ENCODE results near the gene IGF1. TPM values are rescaled to one million over a fixed set of nuclear protein-coding genes. Genes with fewer than 3 reads are reported as not detected.

IGF1 gene
- total RNA-seq, 1 donor from 2014 or later = 0.06 TPM

DNA sequence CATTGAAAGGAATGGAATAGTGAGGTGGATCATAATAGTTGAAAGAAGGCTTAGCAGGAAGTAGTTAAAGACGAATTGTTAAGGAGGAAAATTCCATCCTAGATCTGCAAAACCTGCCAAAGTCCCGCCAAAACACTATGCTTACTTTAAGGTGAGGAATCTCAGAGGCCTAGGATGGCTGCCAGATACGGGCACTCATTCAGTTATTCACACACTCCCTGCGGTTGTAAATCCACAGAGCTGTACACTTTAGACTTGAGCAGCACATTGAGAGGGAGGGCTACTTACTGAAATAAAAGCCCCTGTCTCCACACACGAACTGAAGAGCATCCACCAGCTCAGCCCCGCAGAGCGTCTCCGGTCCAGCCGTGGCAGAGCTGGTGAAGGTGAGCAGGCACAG, 5.0 kb downstream of the IGF1 start:
- TF ChIP-seq, protein P1, sequence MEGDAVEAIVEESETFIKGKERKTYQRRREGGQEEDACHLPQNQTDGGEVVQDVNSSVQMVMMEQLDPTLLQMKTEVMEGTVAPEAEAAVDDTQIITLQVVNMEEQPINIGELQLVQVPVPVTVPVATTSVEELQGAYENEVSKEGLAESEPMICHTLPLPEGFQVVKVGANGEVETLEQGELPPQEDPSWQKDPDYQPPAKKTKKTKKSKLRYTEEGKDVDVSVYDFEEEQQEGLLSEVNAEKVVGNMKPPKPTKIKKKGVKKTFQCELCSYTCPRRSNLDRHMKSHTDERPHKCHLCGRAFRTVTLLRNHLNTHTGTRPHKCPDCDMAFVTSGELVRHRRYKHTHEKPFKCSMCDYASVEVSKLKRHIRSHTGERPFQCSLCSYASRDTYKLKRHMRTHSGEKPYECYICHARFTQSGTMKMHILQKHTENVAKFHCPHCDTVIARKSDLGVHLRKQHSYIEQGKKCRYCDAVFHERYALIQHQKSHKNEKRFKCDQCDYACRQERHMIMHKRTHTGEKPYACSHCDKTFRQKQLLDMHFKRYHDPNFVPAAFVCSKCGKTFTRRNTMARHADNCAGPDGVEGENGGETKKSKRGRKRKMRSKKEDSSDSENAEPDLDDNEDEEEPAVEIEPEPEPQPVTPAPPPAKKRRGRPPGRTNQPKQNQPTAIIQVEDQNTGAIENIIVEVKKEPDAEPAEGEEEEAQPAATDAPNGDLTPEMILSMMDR (conservative IDR thresholded peaks at IDR 0.05; ENCODE audit: low read depth, low read length) = no peak
- no peak for DNase-seq (ENCODE audit: low read depth)
- H3K4me3 ChIP-seq (ENCODE audit: low read depth, low read length) = no peak overlapping the region

DNA sequence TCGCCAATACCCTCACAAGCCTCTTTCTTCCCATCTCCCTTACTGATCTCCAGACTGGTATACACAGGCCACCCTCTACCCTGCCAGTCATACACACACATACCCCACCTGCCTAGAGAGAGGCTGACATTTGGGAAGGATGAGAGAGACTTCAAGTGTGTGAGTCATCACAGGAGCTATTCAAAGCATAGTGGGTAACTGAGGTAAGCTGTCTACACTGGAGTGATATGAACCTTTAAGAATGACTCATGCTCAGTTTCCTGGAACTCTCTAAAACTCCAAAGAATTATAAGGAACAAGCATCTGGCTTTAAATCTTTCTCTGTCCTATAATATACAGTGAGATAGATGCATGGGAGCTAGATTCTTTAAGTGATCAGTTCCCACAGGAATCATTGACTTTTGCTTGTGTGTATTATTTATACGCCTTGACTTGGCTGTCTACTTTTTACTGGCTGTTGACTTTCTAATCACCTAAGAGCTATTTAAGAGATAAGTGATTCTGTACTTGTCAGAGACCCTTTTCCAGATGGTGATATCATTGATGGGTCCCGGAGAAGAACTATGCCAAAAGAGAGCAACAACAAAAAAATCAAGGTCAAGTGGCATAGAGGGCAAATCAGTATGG, 5.8 kb downstream of the IGF1 start:
- no peak overlapping the region for H3K4me3 ChIP-seq (ENCODE audit: low read depth, low read length)
- TF ChIP-seq, protein P1 (conservative IDR thresholded peaks at IDR 0.05; ENCODE audit: low read depth, low read length) = no peak
- DNase-seq (ENCODE audit: low read depth) = peak; percentile 54

DNA sequence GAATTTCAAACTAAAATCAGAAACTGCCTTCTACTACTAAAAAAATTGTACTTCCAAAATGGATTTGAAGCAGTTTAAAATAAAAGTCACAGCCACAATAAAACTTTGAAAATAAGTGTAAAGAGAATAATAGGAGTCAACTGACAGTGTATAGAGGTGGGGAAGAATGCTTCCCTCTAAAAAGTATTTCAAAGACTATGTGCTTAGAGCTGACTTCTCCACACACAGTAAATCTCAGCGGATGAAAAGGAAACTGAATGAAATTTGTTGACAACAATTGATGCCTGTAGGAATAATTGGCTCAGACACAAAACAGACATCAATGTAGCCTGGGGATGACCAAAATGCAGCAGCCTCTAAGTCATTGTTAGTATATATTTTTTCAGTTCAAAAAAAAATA, 7.9 kb downstream of the IGF1 start:
- no peak for DNase-seq (ENCODE audit: low read depth)
- no peak overlapping the region for H3K4me3 ChIP-seq (ENCODE audit: low read depth, low read length)
- TF ChIP-seq, protein P1 (conservative IDR thresholded peaks at IDR 0.05; ENCODE audit: low read depth, low read length) = no peak

DNA sequence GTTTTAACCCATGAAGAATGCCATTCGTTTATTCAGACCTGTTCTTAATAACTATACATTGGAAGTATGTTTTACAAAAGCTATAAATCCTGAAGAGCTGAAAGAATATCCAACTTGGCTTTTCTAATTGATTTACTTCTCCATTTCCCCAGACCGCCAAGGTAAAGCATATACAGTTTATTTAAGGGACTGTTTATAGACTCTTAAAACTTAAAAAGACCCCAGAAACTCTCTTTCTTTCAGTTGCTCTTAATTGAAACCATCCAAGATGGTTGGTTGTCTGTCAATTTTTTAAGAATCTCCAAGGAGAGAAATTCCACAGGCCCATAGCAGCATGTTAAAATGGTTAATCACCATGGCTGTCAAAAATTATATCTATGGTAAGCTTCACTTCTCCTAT, 8.8 kb downstream of the IGF1 start:
- TF ChIP-seq, protein P1 (conservative IDR thresholded peaks at IDR 0.05; ENCODE audit: low read depth, low read length) = no peak
- no peak for DNase-seq (ENCODE audit: low read depth)
- no peak overlapping the region for H3K4me3 ChIP-seq (ENCODE audit: low read depth, low read length)

DNA sequence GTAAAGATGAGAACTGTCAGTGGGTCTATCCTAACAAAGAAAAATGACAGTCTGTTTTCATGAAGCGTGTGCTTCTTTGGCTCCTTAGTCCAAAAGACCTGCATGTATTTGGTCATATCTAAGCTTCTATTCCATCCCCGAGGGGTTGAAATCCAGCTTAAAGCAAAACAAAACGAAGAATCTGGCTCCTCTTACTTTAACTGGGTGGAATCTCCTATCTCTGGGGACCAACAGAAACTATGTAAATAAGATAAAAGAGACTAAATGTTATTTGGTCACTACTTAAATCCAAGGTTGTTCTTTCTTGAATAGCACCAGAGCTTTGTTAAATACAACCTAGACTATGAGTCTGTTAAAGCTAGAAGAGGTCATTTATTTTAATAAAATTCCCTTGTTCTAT, 9.4 kb downstream of the IGF1 start:
- no peak for DNase-seq (ENCODE audit: low read depth)
- no peak overlapping the region for H3K4me3 ChIP-seq (ENCODE audit: low read depth, low read length)
- TF ChIP-seq, protein P1 (conservative IDR thresholded peaks at IDR 0.05; ENCODE audit: low read depth, low read length) = no peak

DNA sequence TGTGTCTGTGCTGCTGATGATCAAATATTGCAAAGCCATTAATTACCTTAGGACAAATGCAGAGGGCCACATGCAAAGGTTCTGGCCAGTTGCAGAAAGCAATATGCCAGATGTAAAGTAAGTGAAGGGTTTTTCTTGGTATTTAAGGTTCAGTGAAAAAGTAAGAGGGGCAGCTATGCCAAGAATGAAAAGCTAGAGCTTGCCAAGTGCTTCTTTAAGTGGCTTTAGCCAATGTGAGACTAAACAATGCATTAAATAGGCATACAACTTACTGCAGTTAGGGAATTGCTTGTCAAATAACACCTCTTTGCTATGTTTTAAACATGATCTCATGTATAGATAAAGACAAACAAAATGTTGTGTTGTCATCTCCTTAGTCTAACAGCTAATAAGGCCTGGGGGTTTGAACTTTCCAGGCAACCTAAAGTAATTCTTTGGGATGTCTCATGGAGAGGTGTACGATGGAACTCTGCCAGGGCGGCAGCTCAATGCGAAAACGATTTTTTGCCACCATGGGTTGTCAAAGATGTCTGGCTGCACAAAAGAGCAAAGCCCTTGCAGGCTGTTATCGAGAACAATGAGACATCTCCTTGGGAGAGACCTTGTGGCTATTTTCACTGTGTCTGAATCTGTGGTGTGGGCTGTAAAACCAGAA, 12.0 kb downstream of the IGF1 start:
- H3K4me3 ChIP-seq (ENCODE audit: low read depth, low read length) = no peak overlapping the region
- DNase-seq (ENCODE audit: low read depth) = no peak
- TF ChIP-seq, protein P1 (conservative IDR thresholded peaks at IDR 0.05; ENCODE audit: low read depth, low read length) = no peak

Measured in epithelial cell of proximal tubule (primary cell).